ENCODE results near the gene ZFP1.

ZFP1 gene

GRCh38 chr16:75152635-75153034, 4.3 kb downstream of the ZFP1 start:
- Histone ChIP-seq H3K36me3 (ENCODE audit: control insufficient read depth, insufficient read depth, low read length) (no peaks in the 10 kb centered on the region), H3K9me3 (ENCODE audit: control insufficient read depth, insufficient read depth, low read length) (no peaks in the 10 kb centered on the region), H3K27me3 (ENCODE audit: control insufficient read depth, insufficient read depth, low read length) (no peaks in the 10 kb centered on the region)

GRCh38 chr16:75160386-75160785, 12.1 kb downstream of the ZFP1 start:
- no peak for DNase-seq (ENCODE audit: low read depth, low spot score)
- WGBS (ENCODE audit: insufficient coverage, insufficient read length) = no CpG with 5 or more reads among the region's 1 CpG
- Histone ChIP-seq H3K4me3 (ENCODE audit: low read length) (no peak overlapping the region), H3K9me3 (ENCODE audit: control insufficient read depth, insufficient read depth, low read length) (no peaks in the 10 kb centered on the region), H3K27ac (ENCODE audit: low read length) (no peak overlapping the region), H3K27me3 (ENCODE audit: control insufficient read depth, insufficient read depth, low read length) (no peaks in the 10 kb centered on the region), H3K4me1 (ENCODE audit: control insufficient read depth, insufficient read depth, low read length) (no peaks in the 10 kb centered on the region), H3K36me3 (ENCODE audit: control insufficient read depth, insufficient read depth, low read length) (no peaks in the 10 kb centered on the region)

More at GRCh38 chr16:75152635-75153034, 4.3 kb downstream of the ZFP1 start:
- H3K4me3 ChIP-seq (ENCODE audit: low read length) = no peak overlapping the region
- no peak for DNase-seq (ENCODE audit: low read depth, low spot score)
- no peak overlapping the region for H3K27ac ChIP-seq (ENCODE audit: low read length)
- H3K4me1 ChIP-seq (ENCODE audit: control insufficient read depth, insufficient read depth, low read length) = no peaks in the 10 kb centered on the region

DNA sequence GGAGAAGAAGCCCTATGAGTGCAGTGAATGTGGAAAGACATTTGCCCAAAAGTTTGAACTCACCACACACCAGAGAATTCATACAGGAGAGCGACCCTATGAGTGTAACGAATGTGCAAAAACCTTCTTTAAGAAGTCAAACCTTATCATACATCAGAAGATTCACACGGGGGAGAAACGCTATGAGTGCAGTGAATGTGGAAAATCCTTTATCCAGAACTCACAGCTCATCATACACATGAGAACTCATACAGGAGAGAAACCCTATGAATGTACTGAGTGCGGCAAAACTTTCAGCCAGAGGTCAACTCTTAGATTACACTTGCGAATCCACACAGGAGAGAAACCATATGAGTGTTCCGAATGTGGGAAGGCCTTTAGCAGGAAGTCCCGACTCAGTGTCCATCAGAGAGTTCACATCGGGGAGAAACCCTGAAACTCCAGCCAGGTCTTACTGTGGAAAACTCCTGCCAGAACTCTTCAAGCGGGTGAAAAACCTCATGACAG, 21.6 kb downstream of the ZFP1 start:
- Histone ChIP-seq H3K9me3 (ENCODE audit: control insufficient read depth, insufficient read depth, low read length) (peaks cover 7% of the 10 kb centered on the region), H3K36me3 (ENCODE audit: control insufficient read depth, insufficient read depth, low read length) (peaks cover 23% of the 10 kb centered on the region; the same call in 1 of the 2 replicates), H3K4me1 (ENCODE audit: control insufficient read depth, insufficient read depth, low read length) (no peaks in the 10 kb centered on the region), H3K27me3 (ENCODE audit: control insufficient read depth, insufficient read depth, low read length) (no peaks in the 10 kb centered on the region), H3K27ac (ENCODE audit: low read length) (no peak overlapping the region), H3K4me3 (ENCODE audit: low read length) (no peak overlapping the region)
- no CpG with 5 or more reads among the region's 10 CpGs for WGBS (ENCODE audit: insufficient coverage, insufficient read length)
- no peak for DNase-seq (ENCODE audit: low read depth, low spot score)

DNA sequence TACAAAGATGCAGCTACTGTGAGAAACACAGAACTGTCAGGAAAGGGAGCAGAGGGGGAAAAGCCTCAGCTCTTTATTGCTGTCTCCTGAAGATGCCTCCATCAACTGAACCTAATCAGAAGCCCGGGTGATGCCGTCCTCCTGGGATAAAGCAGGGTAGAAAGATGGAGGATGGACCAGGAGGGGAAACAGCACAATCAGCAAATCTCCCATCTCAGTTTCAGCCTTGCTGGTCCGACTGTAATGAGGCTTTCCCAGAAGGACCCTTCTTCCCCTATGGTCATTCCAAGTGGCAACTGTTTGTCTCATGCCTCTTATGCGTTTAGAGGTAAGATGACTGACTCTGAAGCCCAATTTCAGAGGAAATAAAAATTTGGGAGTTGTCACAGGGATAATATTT, 24.3 kb downstream of the ZFP1 start:
- no peaks in the 10 kb centered on the region for H3K4me1 ChIP-seq (ENCODE audit: control insufficient read depth, insufficient read depth, low read length)

DNA sequence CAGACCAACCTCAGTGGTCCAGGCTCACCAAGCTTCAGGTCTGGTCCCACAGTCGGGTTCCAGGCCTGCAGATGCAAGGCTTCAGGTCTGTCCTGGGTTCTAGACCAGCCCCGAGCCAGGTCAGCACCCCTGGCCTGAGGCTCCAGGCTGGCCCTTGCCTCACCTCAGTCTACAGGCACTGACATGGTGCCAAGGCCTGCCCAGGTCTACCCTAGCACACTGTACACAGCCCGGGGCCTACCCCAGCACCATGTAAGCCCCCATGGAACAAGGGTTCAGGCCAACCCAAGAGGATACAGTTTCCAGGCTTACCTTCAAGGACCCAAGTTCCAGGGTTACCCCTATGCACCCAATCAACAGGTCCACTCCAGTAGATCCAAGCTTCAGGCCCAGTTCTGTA, 26.8 kb downstream of the ZFP1 start:
- H3K9me3 ChIP-seq (ENCODE audit: control insufficient read depth, insufficient read depth, low read length) = peaks cover 3% of the 10 kb centered on the region; the same call in 1 of the 2 replicates
- no peaks in the 10 kb centered on the region for H3K27me3 ChIP-seq (ENCODE audit: control insufficient read depth, insufficient read depth, low read length)
- no CpG with 5 or more reads among the region's 3 CpGs for WGBS (ENCODE audit: insufficient coverage, insufficient read length)
- H3K4me1 ChIP-seq (ENCODE audit: control insufficient read depth, insufficient read depth, low read length) = no peaks in the 10 kb centered on the region
- no peak overlapping the region for H3K27ac ChIP-seq (ENCODE audit: low read length)
- DNase-seq (ENCODE audit: low read depth, low spot score) = no peak
- H3K4me3 ChIP-seq (ENCODE audit: low read length) = no peak overlapping the region
- peaks cover 11% of the 10 kb centered on the region; the same call in 1 of the 2 replicates for H3K36me3 ChIP-seq (ENCODE audit: control insufficient read depth, insufficient read depth, low read length)

More for the DNA sequence above, 24.3 kb downstream of the ZFP1 start:
- DNase-seq (ENCODE audit: low read depth, low spot score) = no peak
- Histone ChIP-seq H3K4me3 (ENCODE audit: low read length) (no peak overlapping the region), H3K27me3 (ENCODE audit: control insufficient read depth, insufficient read depth, low read length) (no peaks in the 10 kb centered on the region), H3K9me3 (ENCODE audit: control insufficient read depth, insufficient read depth, low read length) (peaks cover 7% of the 10 kb centered on the region), H3K36me3 (ENCODE audit: control insufficient read depth, insufficient read depth, low read length) (peaks cover 20% of the 10 kb centered on the region; the same call in 1 of the 2 replicates), H3K27ac (ENCODE audit: low read length) (no peak overlapping the region)
- no CpG with 5 or more reads among the region's 4 CpGs for WGBS (ENCODE audit: insufficient coverage, insufficient read length)

DNA sequence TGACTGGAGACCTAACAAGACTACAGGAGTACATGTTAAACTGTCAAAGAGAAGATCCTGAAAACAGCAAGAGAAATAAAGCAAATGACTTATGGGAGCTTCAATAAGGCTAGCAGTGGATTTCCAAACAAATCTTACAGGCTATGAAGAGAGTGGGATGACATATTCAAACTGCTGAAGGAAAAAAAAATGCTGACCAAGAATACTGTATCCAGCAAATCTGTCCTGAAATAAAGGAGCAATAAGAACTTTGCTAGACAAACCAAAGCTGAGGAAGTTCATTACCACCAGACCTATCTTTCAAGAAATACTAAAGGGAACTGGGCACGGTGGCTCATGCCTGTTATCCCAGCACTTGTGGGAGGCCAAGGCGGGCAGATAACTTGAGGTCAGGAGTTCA, 28.6 kb downstream of the ZFP1 start:
- Histone ChIP-seq H3K4me1 (ENCODE audit: control insufficient read depth, insufficient read depth, low read length) (no peaks in the 10 kb centered on the region), H3K27me3 (ENCODE audit: control insufficient read depth, insufficient read depth, low read length) (no peaks in the 10 kb centered on the region), H3K4me3 (ENCODE audit: low read length) (no peak overlapping the region), H3K36me3 (ENCODE audit: control insufficient read depth, insufficient read depth, low read length) (peaks cover 7% of the 10 kb centered on the region; the same call in 1 of the 2 replicates), H3K27ac (ENCODE audit: low read length) (no peak overlapping the region), H3K9me3 (ENCODE audit: control insufficient read depth, insufficient read depth, low read length) (peaks cover 3% of the 10 kb centered on the region; the same call in 1 of the 2 replicates)
- no peak for DNase-seq (ENCODE audit: low read depth, low spot score)
- WGBS (ENCODE audit: insufficient coverage, insufficient read length) = no CpG with 5 or more reads among the region's 2 CpGs

GRCh38 chr16:75179208-75179607, 30.9 kb downstream of the ZFP1 start:
- Histone ChIP-seq H3K9me3 (ENCODE audit: control insufficient read depth, insufficient read depth, low read length) (peaks cover 3% of the 10 kb centered on the region; the same call in 1 of the 2 replicates), H3K27ac (ENCODE audit: low read length) (no peak overlapping the region), H3K4me1 (ENCODE audit: control insufficient read depth, insufficient read depth, low read length) (no peaks in the 10 kb centered on the region), H3K27me3 (ENCODE audit: control insufficient read depth, insufficient read depth, low read length) (no peaks in the 10 kb centered on the region), H3K36me3 (ENCODE audit: control insufficient read depth, insufficient read depth, low read length) (peaks cover 7% of the 10 kb centered on the region; the same call in 1 of the 2 replicates), H3K4me3 (ENCODE audit: low read length) (no peak overlapping the region)
- no CpG with 5 or more reads among the region's 6 CpGs for WGBS (ENCODE audit: insufficient coverage, insufficient read length)
- DNase-seq (ENCODE audit: low read depth, low spot score) = no peak

- Histone ChIP-seq H3K4me1 (ENCODE audit: control insufficient read depth, insufficient read depth, low read length) (no peaks in the 10 kb centered on the region), H3K9me3 (ENCODE audit: control insufficient read depth, insufficient read depth, low read length) (no peaks in the 10 kb centered on the region), H3K36me3 (ENCODE audit: control insufficient read depth, insufficient read depth, low read length) (no peaks in the 10 kb centered on the region), H3K4me3 (ENCODE audit: low read length) (no peak overlapping the region), H3K27ac (ENCODE audit: low read length) (no peak overlapping the region), H3K27me3 (ENCODE audit: control insufficient read depth, insufficient read depth, low read length) (no peaks in the 10 kb centered on the region)
- DNase-seq (ENCODE audit: low read depth, low spot score) = no peak
- WGBS (ENCODE audit: insufficient coverage, insufficient read length) = no CpG with 5 or more reads among the region's 3 CpGs
These were observed 33.3 kb downstream of the ZFP1 start for GRCh38 chr16:75181630-75182029.

DNA sequence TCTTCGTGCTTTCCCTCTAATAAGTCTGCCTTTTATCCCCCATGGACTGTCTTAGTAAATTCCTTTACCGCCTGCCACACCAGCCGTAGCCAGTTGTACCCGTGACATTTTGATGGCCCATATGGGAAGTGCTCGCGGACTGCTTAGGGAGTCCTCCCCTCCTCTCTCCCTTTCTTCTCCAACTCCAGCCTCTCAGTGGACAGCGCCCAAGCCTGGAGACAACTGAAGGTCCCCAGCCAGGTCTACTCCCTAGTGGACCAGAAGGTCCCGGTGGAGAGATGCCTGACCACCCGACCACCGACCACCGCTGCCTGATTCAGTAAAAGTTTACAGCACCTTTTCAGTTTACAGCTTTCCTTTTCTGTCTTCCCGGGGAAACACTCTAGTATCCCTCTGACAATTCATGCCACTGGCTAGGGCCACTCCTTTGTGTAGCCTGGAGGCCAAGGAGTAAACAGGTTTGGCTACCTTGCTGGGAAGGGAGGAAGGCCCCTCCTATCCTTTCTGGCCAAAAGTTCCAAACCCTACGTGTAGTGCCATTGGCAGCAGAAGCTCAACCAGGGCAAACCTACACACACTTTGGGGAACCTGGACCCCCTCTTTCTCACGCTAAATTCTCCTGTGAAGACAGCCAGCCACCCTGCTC, 40.6 kb downstream of the ZFP1 start:
- DNase-seq (ENCODE audit: low read depth, low spot score) = no peak
- no peaks in the 10 kb centered on the region for H3K9me3 ChIP-seq (ENCODE audit: control insufficient read depth, insufficient read depth, low read length)
- H3K4me3 ChIP-seq (ENCODE audit: low read length) = no peak overlapping the region
- no peaks in the 10 kb centered on the region for H3K4me1 ChIP-seq (ENCODE audit: control insufficient read depth, insufficient read depth, low read length)
- WGBS (ENCODE audit: insufficient coverage, insufficient read length) = no CpG with 5 or more reads among the region's 14 CpGs
- no peaks in the 10 kb centered on the region for H3K36me3 ChIP-seq (ENCODE audit: control insufficient read depth, insufficient read depth, low read length)
- H3K27me3 ChIP-seq (ENCODE audit: control insufficient read depth, insufficient read depth, low read length) = no peaks in the 10 kb centered on the region
- no peak overlapping the region for H3K27ac ChIP-seq (ENCODE audit: low read length)

- Histone ChIP-seq H3K27me3 (ENCODE audit: control insufficient read depth, insufficient read depth, low read length) (no peaks in the 10 kb centered on the region), H3K9me3 (ENCODE audit: control insufficient read depth, insufficient read depth, low read length) (no peaks in the 10 kb centered on the region), H3K27ac (ENCODE audit: low read length) (no peak overlapping the region), H3K36me3 (ENCODE audit: control insufficient read depth, insufficient read depth, low read length) (no peaks in the 10 kb centered on the region), H3K4me1 (ENCODE audit: control insufficient read depth, insufficient read depth, low read length) (no peaks in the 10 kb centered on the region), H3K4me3 (ENCODE audit: low read length) (no peak overlapping the region)
- no CpG with 5 or more reads among the region's 8 CpGs for WGBS (ENCODE audit: insufficient coverage, insufficient read length)
- DNase-seq (ENCODE audit: low read depth, low spot score) = no peak
These were observed 41.4 kb downstream of the ZFP1 start for GRCh38 chr16:75189638-75190245.

Measured in iPS DF 6.9 (cell line).